Measurements from ENCODE around the gene ECE1.

- TF ChIP-seq NFYB (IDR thresholded peaks at IDR 0.05; ENCODE audit: insufficient read depth, low read depth, low read length) (no peak), TAF1 (IDR thresholded peaks at IDR 0.05; ENCODE audit: borderline replicate concordance, low read depth, low read length) (no peak), EGR1 (IDR thresholded peaks at IDR 0.05; ENCODE audit: borderline replicate concordance in 1 of 2, low read depth in 2 of 2, low read length in 2 of 2) (no peak), EZH2 (IDR thresholded peaks at IDR 0.05; ENCODE audit: borderline replicate concordance, control insufficient read depth, low read depth, low read length) (no peak), FOS (IDR thresholded peaks at IDR 0.05; ENCODE audit: borderline replicate concordance, extremely low read depth, insufficient read length) (no peak)
Measured at GRCh38 chr1:21234779-21235178, 55.5 kb downstream of the ECE1 start.

Data from GM12878 (cell line).